ENCODE measurements around the gene LIG3.

GRCh38 chr17:35018814-35019213, 38.5 kb downstream of the LIG3 start:
- TF ChIP-seq, protein P1, sequence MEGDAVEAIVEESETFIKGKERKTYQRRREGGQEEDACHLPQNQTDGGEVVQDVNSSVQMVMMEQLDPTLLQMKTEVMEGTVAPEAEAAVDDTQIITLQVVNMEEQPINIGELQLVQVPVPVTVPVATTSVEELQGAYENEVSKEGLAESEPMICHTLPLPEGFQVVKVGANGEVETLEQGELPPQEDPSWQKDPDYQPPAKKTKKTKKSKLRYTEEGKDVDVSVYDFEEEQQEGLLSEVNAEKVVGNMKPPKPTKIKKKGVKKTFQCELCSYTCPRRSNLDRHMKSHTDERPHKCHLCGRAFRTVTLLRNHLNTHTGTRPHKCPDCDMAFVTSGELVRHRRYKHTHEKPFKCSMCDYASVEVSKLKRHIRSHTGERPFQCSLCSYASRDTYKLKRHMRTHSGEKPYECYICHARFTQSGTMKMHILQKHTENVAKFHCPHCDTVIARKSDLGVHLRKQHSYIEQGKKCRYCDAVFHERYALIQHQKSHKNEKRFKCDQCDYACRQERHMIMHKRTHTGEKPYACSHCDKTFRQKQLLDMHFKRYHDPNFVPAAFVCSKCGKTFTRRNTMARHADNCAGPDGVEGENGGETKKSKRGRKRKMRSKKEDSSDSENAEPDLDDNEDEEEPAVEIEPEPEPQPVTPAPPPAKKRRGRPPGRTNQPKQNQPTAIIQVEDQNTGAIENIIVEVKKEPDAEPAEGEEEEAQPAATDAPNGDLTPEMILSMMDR (conservative IDR thresholded peaks at IDR 0.05 in 1 of 2, IDR thresholded peaks at IDR 0.05 in 1 of 2; ENCODE audit: extremely low read depth in 1 of 2, insufficient read depth in 1 of 2, low read depth in 1 of 2, low read length in 2 of 2): no peak
- no peak for TF ChIP-seq EZH2 (IDR thresholded peaks at IDR 0.05; ENCODE audit: borderline replicate concordance, low read length)

Measured in mammary epithelial cell (primary cell).